HS-5 (cell line): Measurements from ENCODE around the gene GARIN5A.

Experiments used
- DNase-seq: peaks from one replicate; pipeline ENCODE4 v3.0.0-alpha.2; 2012; ENCODE audit warnings: low read depth

GARIN5A gene

GRCh38 chr19:50433201-50434180, 43.2 kb downstream of the GARIN5A start:
- no peak for DNase-seq

- DNase-seq, result no peak
These were observed 44.2 kb downstream of the GARIN5A start, which contains the start of gene MYBPC2 for GRCh38 chr19:50432221-50433028. MYBPC2 (plus strand) TSS chr19:50432892; CDS start chr19:50432954, 62 bp downstream.

- DNase-seq, result peak; percentile 31
These were observed 45.1 kb downstream of the GARIN5A start for GRCh38 chr19:50431343-50432220.

GRCh38 chr19:50430888-50431342, 45.7 kb downstream of the GARIN5A start:
- no peak for DNase-seq

GRCh38 chr19:50428772-50429463, 47.7 kb downstream of the GARIN5A start:
- DNase-seq, result no peak

GRCh38 chr19:50427997-50428425, 48.6 kb downstream of the GARIN5A start:
- DNase-seq, result no peak

GRCh38 chr19:50427318-50427925, 49.2 kb downstream of the GARIN5A start:
- no peak for DNase-seq

- no peak for DNase-seq
These were observed 51.1 kb downstream of the GARIN5A start for GRCh38 chr19:50425581-50425980.

GRCh38 chr19:50423279-50424113, 53.2 kb downstream of the GARIN5A start:
- DNase-seq, result no peak

GRCh38 chr19:50422397-50423278, 54.0 kb downstream of the GARIN5A start:
- no peak for DNase-seq

- DNase-seq, result no peak
These were observed 55.8 kb downstream of the GARIN5A start for GRCh38 chr19:50420808-50421207.

GRCh38 chr19:50420127-50420526, 56.5 kb downstream of the GARIN5A start:
- no peak for DNase-seq

- DNase-seq, result no peak
These were observed 57.0 kb downstream of the GARIN5A start for GRCh38 chr19:50419580-50420035.

- DNase-seq, result no peak
These were observed 57.5 kb downstream of the GARIN5A start for GRCh38 chr19:50419022-50419579.

- DNase-seq, result no peak
These were observed 58.2 kb downstream of the GARIN5A start, which contains the start of gene SPIB for GRCh38 chr19:50418176-50419021. SPIB (plus strand) TSS chr19:50418938; CDS start chr19:50418963, 25 bp downstream.

GRCh38 chr19:50417111-50418081, 59.3 kb downstream of the GARIN5A start:
- DNase-seq, result no peak
